GM18907 (cell line): ENCODE data around the gene DAPK1.

ENCODE experiments used
- ATAC-seq: cut with Tn5 transposase; IDR thresholded peaks from one replicate; pipeline ENCODE4 v1.9.1; 2021; ENCODE audit warnings: mild to moderate bottlenecking, moderate library complexity; ENCODE audit not compliant: unreplicated experiment

The DAPK1 gene

DNA sequence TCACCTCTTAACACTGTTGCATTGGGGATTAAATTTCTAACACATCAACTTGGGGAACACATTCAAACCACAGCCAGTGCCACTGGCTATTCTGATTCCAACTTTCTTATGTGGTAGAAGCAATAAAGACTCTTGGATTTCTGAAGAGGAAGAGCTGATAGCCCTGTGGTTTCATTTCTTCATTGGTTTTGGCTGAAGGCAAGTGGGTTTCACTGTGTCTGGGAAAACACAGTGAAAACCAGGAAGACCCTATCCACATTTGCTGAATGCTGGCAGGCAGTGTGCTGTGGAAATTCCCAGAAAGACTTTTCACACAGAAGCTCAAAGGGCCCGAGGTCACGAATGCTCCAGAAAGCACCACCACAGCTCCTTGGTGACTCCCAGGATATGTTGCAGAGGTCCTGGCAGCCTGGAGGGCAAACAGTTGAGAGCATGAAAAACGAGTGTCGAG is 67.1 kb downstream of the DAPK1 start:
- ATAC-seq, result no peak

DNA sequence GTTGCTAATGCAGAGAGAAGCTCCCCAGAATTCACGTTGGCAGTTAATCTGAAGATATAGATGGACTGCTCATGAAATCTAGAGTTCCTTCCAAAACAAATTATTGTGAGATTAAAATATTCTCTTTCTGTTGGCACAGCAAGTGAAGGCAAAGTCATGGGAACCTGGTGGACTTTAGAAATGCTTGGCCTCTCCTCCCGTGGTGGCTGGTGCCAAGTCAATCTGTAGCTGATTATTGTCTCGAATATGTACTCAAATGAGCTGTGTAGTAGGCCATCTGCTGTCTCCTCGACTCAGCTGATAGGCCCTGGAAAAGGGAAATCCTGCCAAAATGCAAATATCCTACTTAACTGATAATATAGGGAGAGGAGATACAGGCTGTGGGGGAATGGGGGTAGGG is 69.3 kb downstream of the DAPK1 start:
- ATAC-seq, result no peak

DNA sequence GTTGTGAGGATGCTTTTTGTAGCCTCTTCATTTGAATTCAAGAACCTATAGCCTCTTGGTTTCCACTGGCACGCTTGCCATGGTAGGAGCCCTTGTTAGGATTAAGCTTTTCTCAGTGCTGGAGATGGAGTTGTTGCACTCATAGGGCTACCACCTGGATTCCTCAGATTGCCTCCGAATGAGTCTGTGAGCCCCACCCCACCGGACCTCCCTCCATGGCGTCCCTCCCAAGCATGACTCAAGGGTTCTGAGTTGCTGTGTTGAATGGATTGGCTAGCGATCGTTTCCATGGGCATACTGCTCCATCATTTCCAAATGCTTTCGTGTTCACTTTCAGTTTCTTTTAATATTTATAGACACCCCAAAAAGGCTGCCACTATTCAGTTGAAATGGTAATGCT is 69.9 kb downstream of the DAPK1 start:
- no peak for ATAC-seq

DNA sequence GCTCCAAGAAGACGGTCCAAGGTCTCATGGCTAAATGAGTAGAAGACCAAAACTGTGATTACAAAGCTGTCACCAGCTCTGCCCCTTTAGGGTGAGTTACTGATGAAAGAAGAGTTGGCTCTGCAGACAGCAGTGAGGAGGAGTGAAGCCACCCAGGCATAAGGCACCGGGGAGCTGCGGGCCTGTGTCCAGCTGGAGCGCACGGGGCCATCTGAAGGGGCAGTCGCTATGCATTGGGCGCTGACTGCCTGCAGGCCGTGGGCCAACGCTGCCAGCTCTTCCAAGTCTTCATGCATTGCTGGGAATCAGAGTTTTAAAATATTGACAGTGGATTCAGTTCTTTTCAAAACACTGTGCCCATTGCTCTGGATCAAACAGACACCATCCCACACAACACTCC is 70.3 kb downstream of the DAPK1 start:
- ATAC-seq, result no peak

DNA sequence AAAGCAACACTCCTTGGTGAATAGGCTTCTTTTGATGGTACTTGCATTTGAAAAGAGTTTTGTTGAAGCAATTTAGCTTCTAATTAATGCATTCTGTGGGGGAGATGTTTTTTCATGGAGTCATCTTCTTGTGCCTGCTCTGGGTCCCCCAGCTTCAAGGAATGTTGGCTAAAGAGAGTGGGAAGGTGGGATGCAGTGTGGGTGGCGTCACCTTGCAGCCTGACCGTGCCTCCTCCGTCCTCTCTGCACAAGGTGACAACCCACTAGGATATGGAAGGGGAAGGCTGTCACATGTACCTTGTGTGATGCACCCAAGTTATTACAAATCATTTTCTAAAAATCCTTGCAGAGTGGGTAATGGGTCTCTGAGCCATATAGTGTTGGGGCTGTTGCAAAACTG is 70.7 kb downstream of the DAPK1 start:
- no peak for ATAC-seq

DNA sequence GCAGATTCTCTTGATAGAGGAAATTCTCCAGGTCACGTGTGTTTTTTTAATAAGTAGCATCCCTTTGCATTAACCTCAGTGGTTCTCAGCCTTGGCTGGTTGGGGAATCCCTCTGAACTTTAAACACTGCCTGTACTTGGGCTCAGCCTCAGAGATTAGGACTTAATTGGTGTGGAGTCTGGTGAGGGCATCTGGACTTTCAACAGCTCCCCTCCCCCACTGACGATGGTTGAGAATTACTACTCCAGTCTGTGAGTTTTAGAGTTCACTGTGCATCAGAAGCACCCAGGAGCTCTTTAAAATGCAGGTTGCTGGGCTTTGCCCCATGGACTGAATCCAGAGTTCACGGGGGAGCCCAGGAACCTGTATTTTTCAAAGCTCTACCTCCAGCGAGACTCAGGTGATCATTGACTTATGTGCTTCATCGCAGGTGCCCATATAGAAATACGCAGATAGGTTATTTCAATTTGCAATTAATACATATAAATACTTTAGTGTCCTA is 71.4 kb downstream of the DAPK1 start:
- ATAC-seq, result no peak

DNA sequence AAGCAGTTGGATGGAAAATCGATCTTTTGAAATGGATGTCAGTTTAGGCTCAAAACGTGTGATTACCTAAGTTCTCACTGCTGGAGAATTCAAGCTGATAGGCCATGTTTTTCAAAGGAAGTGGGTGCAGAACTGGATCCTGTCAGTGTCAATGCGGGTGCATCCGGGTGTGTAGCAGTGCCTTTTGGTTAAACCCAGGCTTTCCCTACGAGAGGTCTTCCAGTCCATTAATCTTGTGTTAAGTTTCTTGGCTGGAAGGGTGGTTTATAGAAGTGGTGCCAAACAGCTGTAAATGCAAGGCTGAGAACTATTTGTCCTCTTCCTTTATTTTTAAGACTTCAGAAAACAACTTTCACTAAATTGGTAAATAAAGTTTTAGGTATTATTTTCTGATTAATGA is 71.9 kb downstream of the DAPK1 start:
- ATAC-seq, result no peak

DNA sequence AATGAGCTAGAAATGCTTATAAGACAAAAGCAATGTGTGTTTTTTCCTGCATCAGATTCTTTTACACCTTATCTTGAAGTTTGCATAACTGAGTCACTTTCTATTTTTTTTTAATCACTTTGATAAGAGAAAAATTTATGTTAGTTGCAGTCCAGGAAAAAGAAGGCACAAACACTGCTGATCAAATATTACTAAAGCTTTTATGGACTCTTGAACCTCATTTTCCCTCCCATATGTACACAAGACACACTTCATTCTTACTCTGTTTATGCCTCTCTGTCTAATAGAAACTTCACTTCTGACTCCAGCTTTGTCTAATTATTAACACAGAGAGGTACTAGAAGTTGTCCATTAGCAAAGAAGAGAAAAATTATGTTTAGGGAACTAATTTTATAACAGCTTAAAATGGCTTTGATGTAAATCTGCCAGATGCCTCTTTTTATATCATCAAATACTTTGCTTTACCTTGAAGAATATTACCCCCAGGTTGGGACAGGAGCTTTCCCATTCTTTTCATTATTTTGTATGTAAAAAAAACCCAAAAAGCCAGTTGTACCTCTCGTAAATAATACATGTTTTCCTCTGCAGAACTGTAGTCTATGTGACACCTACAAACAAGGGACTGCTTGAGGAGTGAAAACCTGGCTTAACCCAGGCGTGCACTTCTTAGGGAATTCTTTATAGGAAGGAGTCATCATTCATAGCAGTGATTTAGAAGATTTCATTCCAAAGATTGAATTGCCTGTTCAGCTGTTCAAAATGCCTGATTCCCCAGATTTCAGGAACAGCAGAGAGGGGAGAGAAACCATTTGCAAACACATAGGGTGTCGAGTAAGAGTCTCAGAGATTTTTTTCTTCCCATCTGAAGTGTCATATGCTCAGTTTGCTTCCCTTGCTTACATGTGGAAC is 72.6 kb downstream of the DAPK1 start:
- peak; percentile 75 for ATAC-seq

DNA sequence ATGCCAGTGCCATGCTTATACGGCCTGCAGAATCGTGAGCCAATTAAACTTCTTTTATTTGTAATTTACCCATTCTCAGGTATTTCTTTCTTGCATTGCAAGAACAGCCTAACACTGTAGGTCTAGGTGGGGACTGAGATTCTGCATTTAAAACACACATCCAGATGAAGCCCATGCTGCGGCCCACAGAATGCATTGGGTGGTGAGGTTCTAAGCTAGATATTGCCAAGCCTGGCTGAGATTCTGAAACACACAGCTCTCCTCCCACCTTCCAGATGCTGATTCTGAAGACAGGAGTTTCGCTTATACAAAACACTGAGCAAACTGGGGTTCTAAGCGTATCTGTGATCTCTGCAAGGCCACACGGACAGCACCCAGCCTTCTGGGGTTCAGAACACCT is 75.1 kb downstream of the DAPK1 start:
- no peak for ATAC-seq

DNA sequence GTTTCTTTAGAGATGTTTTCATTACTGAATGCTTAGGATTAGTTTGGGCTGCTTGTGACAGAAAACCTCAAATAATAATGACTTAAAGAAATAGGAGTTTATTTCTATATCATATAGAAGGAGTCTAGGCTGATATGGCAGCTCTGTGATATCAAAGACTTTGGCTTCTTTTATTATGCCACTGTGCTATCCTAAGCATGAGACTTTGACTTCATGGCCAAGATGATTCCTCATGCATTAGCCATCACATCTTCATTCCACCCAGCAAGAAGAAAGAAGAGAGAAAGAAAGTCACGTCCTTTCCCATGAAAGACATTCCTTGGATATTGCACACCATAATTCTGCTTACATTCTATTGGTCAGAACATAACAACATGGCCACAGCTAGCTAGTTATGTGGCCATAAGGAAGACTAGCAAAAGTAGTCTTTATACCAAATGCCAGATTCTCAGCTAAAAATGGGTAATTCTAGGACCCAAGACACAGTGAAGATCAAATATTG is 76.2 kb downstream of the DAPK1 start:
- ATAC-seq, result no peak

DNA sequence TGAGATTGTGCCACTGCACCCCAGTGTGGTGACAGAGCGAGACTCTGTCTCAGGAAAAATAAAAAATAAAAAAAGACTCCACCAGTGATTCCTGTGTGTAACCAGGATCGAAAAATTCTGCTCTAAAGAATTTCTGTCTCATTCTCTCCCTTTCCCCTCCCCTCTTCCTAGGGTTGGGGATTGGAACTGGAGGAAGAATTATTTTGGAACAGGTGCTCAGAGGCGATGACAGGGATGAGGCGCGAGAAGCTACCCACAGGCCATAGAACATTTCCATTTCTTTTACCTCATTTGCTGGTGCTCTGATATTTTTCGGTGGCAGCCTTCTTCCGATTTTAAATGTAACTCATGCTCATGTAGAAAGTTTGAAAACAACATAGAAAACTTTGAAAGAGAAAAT is 80.1 kb downstream of the DAPK1 start:
- no peak for ATAC-seq

DNA sequence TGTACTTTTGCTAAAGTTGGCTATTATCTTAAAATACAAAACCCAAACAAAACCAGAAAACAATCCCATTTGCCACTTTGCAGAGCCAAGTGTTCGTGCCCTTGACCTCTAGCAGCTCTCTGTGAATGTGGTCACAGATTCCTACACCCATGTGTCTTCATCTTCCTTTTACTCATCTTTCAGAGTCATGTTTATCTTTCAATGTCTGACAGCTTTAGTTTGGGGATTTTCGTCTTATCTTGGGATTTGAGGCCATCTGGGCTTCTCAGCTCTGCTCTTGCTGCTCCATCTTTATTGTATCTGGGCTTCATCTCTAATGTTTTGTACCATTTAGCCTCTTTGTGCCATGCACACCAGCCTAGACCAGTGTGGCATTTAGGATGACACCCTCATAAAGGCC is 81.0 kb downstream of the DAPK1 start:
- no peak for ATAC-seq

DNA sequence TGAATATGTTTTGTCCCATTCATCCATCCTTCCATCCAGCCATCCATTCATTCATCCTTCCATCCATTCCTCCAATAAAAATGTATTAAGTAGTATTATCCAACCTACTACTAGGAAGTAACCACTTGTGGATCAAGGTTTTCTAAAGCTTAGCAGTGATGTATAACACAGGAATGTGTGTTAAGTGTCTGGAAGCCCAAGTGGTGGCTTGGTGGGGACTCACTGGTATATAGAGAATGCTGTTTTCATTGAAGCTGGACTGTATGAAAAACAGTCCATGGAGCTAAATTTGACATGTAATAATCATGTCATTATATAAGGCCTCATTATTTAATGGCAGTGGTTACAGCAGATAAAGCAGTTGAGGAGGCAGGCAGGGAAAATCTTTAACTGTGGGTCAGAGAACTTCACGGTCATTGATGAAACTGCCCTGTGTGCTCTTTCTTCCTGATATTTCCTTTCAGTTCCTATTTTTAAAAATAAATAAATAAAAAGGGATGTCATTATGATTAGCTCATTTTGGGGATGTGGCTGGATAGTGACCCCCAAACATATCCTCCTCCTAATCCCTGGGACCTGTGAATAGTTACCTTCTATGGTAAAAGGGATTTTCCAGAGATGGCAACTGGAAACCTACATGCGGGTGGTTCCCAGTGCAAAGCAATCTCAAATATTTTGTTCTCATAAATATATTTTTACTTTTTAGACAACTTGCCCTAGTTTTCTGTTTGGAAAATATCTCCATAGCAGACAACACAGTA is 82.3 kb downstream of the DAPK1 start:
- no peak for ATAC-seq

DNA sequence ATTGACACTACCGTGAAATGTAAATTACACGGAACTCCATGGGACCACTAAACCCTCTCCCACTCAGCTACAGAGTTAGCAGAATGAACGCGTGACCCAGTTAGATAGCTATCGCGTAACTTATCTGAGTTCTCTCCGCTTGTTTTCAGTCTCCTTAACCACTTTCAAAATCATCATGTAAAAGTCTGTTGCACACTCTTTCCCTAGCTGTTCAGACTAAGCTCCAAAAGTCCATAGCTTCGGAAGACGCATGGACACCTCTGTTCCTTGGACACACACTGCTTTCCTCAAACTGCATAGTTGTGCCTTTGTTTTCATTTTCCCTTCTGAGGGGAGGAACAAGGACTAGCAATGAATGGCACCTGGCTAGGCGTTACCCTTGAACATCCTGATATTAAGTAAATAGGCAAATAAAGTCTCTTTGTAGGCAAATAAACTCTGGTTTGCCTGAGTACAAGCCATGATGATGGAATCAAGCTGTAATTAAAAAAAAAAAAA is 83.3 kb downstream of the DAPK1 start:
- no peak for ATAC-seq

DNA sequence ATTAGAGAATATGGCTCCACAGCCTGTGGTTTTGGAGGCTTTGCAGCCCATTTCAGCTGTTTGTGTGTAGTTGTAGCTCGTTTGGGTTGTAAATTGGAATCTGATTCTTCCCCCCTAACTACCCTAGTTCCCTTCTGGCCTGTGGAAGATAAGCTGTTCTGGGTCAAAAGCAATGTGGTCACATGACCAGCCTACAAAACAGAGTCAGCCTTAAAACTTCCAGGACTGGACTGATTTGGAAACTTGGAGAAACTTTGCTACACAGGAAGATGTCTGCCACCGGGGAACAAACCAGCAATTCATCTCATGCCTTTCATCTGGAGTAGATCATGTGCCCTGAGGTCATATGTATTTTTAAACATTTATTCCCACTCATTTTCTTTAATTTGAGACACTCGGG is 83.8 kb downstream of the DAPK1 start:
- ATAC-seq, result no peak

DNA sequence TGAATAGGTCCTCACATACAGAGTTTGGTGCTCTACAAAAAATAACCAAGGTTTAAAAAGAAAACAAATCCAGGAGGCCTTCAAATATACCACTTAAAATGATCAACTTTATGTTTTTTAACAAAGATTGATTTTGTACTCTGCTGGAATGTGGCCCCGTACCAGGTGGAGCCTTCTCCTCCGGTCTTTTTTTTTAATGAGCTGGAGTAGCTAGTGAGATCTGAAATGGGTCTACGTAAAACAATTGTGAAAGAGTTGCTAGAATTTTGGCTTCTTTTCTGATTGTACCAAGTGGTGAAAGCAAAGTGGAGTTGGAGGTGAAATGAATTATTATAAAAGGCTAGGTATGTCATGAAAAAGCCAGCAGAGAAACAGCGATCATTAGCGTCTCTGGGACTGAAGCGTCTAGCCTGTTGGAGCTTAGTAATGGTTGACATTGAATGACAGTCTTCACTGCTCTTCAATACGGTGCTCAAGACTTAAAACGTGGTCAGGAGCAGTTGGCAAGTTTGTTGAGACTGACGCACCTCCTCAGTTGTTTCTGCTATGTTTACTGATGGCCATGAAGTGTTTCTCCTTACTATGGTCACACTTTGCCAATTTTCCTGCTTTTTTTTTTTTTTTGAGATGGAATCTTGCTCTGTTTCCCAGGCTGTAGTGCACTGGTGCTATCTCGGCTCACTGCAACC is 84.4 kb downstream of the DAPK1 start:
- no peak for ATAC-seq

DNA sequence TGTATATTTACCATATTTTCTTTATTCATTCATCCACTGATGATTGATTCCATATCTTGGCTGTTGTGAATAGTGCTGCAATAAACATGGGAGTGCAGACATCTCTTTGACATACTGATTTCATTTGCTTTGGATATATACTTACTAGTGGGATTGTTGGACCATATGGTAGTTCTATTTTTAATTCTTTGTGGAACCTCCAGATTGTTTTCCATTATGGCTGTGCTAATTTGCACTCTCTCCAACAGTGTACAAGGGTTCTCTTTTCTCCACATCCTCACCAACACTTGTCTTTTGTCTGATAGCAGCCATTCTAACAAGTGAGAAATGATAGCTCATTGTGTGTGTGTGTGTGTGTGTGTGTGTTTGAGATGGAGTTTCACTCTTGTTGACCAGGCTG is 86.7 kb downstream of the DAPK1 start:
- no peak for ATAC-seq

DNA sequence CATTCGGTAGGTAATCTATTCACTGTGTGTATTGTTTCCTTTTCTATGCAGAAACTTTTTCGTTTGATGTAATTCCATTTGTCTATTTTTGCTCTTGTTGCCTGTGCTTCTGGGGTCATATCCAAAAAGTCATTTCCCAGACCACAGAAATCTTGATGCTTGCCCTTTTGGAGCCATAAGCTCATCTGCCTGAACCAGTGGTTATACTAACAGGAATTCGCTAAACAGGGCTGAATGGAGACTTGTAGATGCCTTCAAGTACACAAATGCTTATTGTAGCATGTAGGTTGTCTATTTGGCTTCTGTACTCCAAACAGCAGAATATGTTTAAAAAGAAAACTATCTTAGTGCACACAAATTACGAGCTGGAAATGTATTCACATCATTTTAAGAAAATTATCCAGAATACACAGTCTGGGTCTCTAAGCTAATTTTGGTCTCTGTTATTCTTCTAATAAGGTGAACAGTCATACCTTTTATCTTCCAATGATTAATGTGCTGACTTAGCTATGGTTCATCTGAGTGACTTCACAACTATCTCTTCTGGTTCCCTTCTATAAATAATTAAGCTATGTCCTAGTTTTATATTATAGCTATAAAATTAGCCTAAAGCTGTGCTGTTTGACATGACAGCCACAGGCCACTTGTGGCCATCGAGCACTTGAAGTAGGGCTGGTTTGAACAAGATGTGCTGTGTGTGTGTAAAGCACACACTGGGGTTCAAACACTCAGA is 87.6 kb downstream of the DAPK1 start:
- ATAC-seq, result no peak

DNA sequence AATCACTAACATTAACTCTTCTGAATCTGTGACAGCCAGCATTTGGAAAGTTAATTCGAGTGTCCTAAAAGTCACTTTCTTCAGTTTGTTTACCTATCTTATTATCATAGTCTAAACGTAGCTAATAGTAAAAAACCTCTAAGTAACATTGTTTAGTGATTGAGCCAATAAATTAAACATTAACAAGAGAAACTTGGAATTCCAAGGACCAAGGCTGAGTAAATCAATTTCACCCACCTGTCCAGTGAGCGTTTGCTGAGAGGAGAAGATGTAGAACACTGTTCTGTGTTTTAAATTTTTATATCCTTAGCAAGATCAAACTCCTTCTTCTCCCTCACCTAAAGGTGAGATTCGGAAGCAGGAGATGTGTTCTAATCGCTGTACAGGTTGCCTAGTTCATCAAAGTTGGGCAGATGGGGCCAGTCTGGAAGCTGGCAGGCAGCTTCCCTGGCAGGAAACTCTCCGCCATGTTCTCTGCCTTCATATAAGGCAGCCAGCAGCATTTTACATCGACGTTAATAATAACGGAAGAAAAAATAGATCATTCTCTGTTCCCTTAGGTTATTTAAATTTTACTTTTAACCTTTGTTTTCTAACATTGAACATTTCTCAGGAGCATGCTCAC is 89.2 kb downstream of the DAPK1 start:
- ATAC-seq, result no peak

DNA sequence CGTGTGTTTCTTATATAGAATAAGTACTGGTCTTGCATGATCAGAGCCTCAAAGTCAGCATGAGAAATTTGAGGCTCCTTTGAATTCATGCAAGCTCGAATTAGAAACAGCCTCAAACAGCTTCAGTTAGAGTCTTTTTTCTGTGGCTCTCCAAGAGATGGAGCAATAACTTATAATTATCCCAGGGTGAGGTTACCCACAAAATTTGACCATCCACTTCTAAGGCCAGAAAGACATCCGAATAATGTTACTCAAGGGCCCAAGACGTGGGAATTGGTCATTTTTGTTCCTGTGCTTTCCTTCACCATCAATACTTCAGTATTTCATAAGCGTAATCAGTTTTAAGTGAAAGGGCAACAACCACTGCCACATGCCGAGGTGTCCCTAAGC is 89.7 kb downstream of the DAPK1 start:
- no peak for ATAC-seq
